ENCODE measurements around the gene MYO7A.

The MYO7A gene

GRCh38 chr11:77135069-77135468, 7.0 kb downstream of the MYO7A start:
- H3K4me3 ChIP-seq (ENCODE audit: low read depth, low read length): no peak overlapping the region
- TF ChIP-seq, protein P1, sequence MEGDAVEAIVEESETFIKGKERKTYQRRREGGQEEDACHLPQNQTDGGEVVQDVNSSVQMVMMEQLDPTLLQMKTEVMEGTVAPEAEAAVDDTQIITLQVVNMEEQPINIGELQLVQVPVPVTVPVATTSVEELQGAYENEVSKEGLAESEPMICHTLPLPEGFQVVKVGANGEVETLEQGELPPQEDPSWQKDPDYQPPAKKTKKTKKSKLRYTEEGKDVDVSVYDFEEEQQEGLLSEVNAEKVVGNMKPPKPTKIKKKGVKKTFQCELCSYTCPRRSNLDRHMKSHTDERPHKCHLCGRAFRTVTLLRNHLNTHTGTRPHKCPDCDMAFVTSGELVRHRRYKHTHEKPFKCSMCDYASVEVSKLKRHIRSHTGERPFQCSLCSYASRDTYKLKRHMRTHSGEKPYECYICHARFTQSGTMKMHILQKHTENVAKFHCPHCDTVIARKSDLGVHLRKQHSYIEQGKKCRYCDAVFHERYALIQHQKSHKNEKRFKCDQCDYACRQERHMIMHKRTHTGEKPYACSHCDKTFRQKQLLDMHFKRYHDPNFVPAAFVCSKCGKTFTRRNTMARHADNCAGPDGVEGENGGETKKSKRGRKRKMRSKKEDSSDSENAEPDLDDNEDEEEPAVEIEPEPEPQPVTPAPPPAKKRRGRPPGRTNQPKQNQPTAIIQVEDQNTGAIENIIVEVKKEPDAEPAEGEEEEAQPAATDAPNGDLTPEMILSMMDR (conservative IDR thresholded peaks at IDR 0.05; ENCODE audit: low read depth, low read length): no peak
- DNase-seq (ENCODE audit: low read depth): no peak

GRCh38 chr11:77136074-77136473, 8.0 kb downstream of the MYO7A start:
- H3K4me3 ChIP-seq (ENCODE audit: low read depth, low read length): no peak overlapping the region
- TF ChIP-seq, protein P1 (conservative IDR thresholded peaks at IDR 0.05; ENCODE audit: low read depth, low read length): no peak

GRCh38 chr11:77136784-77137420, 8.9 kb downstream of the MYO7A start:
- no peak for DNase-seq (ENCODE audit: low read depth)
- TF ChIP-seq, protein P1 (conservative IDR thresholded peaks at IDR 0.05; ENCODE audit: low read depth, low read length): no peak
- no peak overlapping the region for H3K4me3 ChIP-seq (ENCODE audit: low read depth, low read length)

More at GRCh38 chr11:77136074-77136473, 8.0 kb downstream of the MYO7A start:
- peak; percentile 54 for DNase-seq (ENCODE audit: low read depth)

GRCh38 chr11:77137421-77137820, 9.4 kb downstream of the MYO7A start:
- no peak overlapping the region for H3K4me3 ChIP-seq (ENCODE audit: low read depth, low read length)
- DNase-seq (ENCODE audit: low read depth): no peak
- TF ChIP-seq, protein P1 (conservative IDR thresholded peaks at IDR 0.05; ENCODE audit: low read depth, low read length): no peak

DNA sequence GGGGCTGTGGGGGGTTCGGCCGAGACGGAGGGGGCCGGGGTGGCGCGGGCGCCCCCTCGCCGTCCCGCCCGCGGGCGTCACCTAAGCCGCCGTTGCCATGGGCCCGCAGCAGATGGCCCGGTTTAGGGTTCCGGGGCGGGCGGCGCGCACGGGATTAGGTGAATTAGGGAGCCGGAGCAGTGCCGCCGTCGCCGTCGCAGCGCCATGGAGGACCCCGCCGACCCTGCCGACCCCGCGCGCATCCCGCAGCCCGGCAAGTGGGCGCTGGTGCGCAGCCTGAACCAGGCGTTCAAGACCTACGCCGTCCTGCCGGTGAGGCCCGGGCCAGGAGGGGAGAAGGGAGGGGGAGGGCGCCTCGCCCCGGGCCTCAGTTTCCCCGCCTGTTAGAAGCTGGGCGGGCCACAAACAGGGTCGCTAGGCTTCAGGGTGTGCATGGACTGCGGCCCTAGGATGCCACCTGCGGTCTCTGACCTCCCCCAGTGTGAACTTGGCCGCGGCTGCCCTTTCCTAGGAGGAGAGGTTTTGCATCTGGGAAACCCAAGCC, 10.1 kb downstream of the MYO7A start:
- TF ChIP-seq, protein P1 (conservative IDR thresholded peaks at IDR 0.05; ENCODE audit: low read depth, low read length): no peak
- DNase-seq (ENCODE audit: low read depth): no peak
- no peak overlapping the region for H3K4me3 ChIP-seq (ENCODE audit: low read depth, low read length)

GRCh38 chr11:77139201-77139600, 11.2 kb downstream of the MYO7A start:
- TF ChIP-seq, protein P1 (conservative IDR thresholded peaks at IDR 0.05; ENCODE audit: low read depth, low read length): no peak
- no peak overlapping the region for H3K4me3 ChIP-seq (ENCODE audit: low read depth, low read length)
- DNase-seq (ENCODE audit: low read depth): no peak

All from choroid plexus epithelial cell (primary cell).